Activated naive CD4-positive, alpha-beta T cell treated with anti-CD3 and anti-CD28 coated beads, Interleukin-2, amount 50 U/mL, for 72 hours (primary cell): ENCODE measurements around the gene PPP2R1B. TPM values are rescaled to one million over a fixed set of nuclear protein-coding genes. Genes with fewer than 3 reads are reported as not detected.
"Not testable (repeated sequence)": the region's sequence is repeated elsewhere in the genome, so short reads cannot be mapped to it uniquely, and the experiment has no call there.

Experiments
- ATAC-seq, 2 donors: fragments of 150-1000 bp; cut with Tn5 transposase; 2 replicates each; pipeline ENCODE4 v1.10.0; 2021; ENCODE audit warnings: mild to moderate bottlenecking in 2 of 2, moderate library complexity in 2 of 2
- DNase-seq, 2 donors: peaks; one replicate each; pipeline ENCODE4 v3.0.0; 2021 to 2022; ENCODE audit warnings: low spot score in 2 of 2
- H3K27ac Mint-ChIP-seq, 2 donors: one replicate each; pipeline ENCODE4 v1.8.0; 2022; ENCODE audit warnings: mild to moderate bottlenecking in 2 of 2, mixed read lengths in 2 of 2
- H3K36me3 Mint-ChIP-seq, 2 donors: one replicate each; pipeline ENCODE4 v1.8.0; 2022; ENCODE audit warnings: mixed read lengths in 2 of 2
- H3K9me3 Mint-ChIP-seq, 2 donors: one replicate each; pipeline ENCODE4 v1.8.0; 2022; ENCODE audit warnings: mixed read lengths in 2 of 2
- total RNA-seq, 2 donors: library from RNA; stranded (reverse); gene quantifications; one replicate each; pipeline ENCODE4 v1.2.3, GENCODE V29; 2022

The PPP2R1B gene
- total RNA-seq, 2 donors from 2014 or later, result 53.9 to 57.3 TPM

DNA sequence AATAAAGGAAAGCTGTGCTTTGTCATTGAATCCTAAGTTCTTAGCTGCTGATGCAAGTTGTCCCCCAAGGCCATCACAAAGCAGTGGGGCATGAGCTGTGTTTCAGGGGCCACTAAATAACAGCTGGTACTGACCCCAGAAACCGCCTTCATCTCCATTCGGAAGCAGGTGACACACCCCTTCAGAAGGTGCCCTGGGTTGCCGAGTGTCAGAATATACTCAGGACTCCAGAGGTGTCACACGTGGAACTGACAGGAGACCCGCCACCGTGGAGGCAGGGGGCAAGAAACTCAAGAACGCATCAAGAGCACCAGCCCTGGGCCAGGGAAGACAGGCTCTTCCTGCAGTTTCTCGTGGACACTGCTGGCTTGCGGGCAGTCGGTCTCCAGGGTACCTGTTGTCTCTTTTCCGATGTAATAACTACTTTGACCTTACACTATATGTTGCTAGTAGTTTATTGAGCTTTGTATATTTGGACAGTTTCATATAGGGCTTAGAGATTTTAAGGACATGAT is 41.5 kb downstream of the PPP2R1B start:
- H3K27ac Mint-ChIP-seq, result no peak overlapping the region
- DNase-seq, result no peak

DNA sequence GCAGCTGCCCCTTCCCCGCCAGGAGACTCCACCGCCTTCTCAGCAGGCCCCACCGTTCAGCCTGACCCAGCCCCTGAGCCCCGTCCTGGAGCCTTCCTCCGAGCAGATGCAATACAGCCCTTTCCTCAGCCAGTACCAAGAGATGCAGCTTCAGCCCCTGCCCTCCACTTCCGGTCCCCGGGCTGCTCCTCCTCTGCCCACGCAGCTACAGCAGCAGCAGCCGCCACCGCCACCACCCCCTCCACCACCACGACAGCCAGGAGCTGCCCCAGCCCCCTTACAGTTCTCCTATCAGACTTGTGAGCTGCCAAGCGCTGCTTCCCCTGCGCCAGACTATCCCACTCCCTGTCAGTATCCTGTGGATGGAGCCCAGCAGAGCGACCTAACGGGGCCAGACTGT is 42.6 kb downstream of the PPP2R1B start:
- no peaks in the 10 kb centered on the region for H3K9me3 Mint-ChIP-seq
- ATAC-seq, result no peak
- peak overlapping the region in 1 of 2 donors; percentile 16 for H3K27ac Mint-ChIP-seq
- H3K36me3 Mint-ChIP-seq, result no peaks in the 10 kb centered on the region
- DNase-seq, result no peak

More for the DNA sequence above, 41.5 kb downstream of the PPP2R1B start:
- no peaks in the 10 kb centered on the region for H3K9me3 Mint-ChIP-seq
- H3K36me3 Mint-ChIP-seq, result no peaks in the 10 kb centered on the region
- no peak for ATAC-seq

DNA sequence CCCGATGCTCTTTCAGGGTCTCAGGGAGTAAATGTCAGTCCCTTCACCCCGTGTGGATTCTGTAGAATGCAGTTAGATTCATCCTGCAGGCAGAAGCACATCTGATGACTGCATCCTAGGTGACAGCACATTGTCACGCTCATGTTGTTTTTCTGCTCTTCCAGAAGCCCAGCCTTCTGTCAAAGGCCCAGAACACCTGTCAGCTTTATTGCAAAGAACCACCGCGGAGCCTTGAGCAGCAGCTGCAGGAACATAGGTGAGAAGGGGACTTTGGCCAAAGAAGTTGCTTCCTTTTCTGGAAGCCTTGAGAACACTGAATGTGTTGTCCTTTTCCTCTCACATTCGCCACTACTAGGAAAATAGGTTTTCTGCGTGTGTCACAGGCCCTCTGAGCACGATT is 43.7 kb downstream of the PPP2R1B start:
- DNase-seq, result no peak
- Mint-ChIP-seq H3K9me3 (no peaks in the 10 kb centered on the region), H3K27ac (no peak overlapping the region)

DNA sequence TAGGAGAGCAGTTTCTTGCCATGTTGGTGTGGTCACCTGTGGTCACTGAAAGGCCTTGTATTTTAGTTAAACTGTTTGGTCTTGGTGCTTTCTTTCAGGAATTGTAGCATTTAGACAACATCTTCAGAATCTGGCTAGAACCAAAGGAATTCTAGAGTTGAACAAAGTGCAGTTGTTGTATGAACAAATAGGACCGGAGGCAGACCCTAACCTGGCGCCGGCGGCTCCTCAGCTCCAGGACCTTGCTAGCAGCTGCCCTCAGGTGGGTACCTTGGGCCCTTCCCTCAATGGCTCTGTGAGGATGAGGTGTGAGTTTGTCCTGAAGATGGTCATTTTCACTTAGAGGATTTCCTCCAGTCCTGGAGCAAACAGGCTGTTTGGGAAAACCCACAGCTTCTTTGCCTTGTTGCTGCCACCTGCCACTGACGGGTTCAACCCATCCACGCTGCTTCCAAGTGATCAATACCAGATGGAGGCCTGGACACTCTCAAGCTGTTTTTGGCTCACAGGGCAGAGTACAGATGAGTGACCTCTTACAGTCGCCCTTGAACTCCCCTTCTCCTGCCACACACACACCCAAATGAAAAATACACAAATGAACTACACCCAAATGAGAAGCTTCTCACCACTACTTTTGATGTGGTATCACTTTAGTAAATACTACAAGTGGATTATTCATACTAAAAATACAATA is 45.2 kb downstream of the PPP2R1B start:
- Mint-ChIP-seq H3K27ac (no peak overlapping the region), H3K36me3 (no peaks in the 10 kb centered on the region)
- no peak for ATAC-seq

More for the DNA sequence above, 43.7 kb downstream of the PPP2R1B start:
- ATAC-seq, result no peak
- H3K36me3 Mint-ChIP-seq, result no peaks in the 10 kb centered on the region

DNA sequence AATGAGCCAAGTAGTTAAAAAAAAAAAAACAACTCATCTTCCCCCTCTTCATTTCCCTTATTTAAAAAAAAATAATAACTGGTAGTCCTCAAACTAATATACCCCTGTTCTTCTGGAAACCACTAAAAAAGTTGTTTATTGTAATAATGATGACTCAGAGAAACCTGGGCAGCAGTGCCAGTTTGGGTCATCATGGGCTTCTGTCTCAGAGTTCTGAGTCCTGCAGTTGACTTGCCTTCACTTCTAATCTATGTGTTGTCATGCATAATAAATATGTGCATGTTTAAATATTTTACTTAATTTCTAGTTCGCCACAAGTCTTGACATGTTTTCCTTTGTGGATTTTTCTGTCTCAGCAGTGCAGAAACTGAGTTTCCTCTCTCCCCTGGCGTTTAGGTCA is 46.8 kb downstream of the PPP2R1B start:
- H3K27ac Mint-ChIP-seq, result peak overlapping the region; percentile 6 to 86
- no peak for ATAC-seq
- H3K9me3 Mint-ChIP-seq, result no peaks in the 10 kb centered on the region
- DNase-seq, result no peak
- no peaks in the 10 kb centered on the region for H3K36me3 Mint-ChIP-seq

More for the DNA sequence above, 45.2 kb downstream of the PPP2R1B start:
- DNase-seq, result no peak
- no peaks in the 10 kb centered on the region for H3K9me3 Mint-ChIP-seq

DNA sequence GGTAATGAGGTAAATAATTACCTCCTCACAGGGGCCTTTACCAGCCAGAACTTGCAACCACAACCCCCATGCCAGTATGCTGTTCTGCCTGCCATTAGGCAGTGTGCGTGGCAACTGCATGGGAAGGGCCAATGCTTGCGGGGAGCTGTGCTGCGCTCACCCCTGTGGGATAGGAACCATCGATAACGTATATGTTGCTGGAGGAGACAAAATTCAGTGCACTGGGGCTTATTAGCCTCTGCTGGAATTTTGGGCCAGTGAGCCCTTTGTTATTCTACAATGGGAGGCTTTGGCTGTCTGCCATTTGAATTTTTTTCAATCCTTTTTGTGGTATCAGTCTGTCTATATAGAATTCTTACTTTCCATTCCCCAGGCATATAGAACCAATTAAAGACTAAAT is 47.3 kb downstream of the PPP2R1B start:
- ATAC-seq (no peak), DNase-seq (no peak)
- Mint-ChIP-seq H3K36me3 (no peaks in the 10 kb centered on the region), H3K9me3 (no peaks in the 10 kb centered on the region), H3K27ac (no peak overlapping the region)

DNA sequence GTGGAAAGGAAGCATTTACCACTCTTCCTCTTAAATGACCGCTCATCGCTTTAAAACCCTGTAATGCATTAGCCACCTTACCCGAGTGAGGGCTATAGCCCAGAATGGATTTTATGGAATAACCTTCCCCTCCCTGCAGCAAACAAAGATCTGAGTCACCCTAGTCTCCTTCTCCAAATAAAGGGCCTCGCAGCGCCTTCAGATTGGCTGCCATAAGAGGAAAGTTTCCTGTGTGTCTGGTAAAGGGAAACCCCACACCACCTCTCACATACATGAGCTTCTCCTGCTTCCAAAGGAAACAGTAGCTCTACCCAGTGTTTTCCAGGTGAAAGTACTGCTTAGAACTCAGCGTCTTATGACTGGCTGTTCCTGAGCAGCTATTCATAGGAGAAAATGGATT is 47.8 kb downstream of the PPP2R1B start:
- Mint-ChIP-seq H3K36me3 (no peaks in the 10 kb centered on the region), H3K9me3 (no peaks in the 10 kb centered on the region), H3K27ac (no peak overlapping the region)
- no peak for ATAC-seq
- no peak for DNase-seq

DNA sequence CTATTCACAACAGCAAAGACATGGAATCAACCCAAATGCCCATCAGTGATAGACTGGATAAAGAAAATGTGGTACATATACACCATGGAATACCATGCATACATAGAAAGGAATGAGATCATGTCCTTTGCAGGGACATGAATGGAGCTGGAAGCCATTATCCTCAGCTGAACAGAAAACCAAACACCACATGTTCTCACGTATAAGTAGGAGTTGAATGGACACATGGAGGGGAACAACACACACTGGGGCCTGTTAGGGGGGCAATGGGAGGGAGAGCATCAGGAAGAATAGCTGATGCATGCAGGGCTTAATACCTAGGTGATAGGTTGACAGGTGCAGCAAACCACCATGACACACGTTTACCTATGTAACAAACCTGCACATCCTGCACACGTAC is 48.5 kb downstream of the PPP2R1B start:
- H3K27ac Mint-ChIP-seq, result peak overlapping the region in 1 of 2 donors; percentile 24
- not testable (repeated sequence) for ATAC-seq, H3K36me3 Mint-ChIP-seq, DNase-seq, H3K9me3 Mint-ChIP-seq

DNA sequence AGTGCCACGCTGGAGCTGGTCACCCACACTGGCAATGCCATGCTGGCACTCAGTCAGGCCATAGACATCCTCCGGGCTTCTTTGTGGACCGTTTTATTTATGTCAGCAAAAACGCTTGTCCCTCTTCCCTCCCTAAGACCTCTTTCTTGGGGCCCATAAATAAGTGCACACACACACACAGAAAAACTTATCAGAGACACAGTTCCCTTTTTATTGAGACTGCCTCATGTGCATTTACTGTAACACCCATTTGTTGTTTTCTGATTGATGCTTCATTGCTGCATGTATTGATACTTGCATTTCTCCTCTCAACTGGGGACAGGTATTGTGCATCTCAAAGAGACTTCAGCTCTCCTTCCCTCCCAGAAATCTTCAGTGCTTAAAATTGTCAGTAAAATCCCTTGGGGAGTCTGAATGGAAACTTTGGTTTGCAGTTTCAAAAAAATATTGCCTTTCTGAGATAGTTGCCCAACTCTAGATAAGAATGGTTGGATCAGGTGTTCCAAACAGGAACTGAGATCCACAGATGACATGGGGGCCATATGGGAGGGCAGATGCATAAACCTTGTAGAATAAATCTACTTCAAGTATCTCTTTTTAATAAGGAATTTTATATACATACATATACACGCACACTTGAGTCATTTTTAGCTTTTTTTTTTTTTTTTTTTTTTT is 50.9 kb downstream of the PPP2R1B start:
- H3K27ac Mint-ChIP-seq, result no peak overlapping the region
- ATAC-seq (no peak), DNase-seq (no peak)
- H3K36me3 Mint-ChIP-seq, result no peaks in the 10 kb centered on the region
- no peaks in the 10 kb centered on the region for H3K9me3 Mint-ChIP-seq

DNA sequence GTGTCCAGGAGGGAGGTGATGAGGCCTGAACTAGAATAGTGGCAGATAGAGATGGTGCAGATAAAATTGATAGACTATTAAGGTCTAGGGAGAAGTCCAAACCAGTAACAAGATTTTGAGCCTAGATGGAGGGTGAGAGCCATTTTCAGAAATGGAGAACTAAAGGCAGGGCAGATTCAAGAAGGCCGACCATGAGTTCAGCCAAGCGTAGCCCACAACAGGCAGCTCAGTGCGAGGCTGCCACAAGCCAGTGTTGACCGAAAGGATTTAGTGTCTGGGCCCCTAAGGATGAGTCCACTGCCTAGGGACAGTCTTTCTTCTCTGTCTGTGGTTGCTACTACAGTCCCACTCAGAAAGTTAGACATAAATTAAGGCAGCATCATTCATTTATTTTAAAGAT is 51.7 kb downstream of the PPP2R1B start:
- H3K36me3 Mint-ChIP-seq, result no peaks in the 10 kb centered on the region
- H3K9me3 Mint-ChIP-seq, result no peaks in the 10 kb centered on the region
- no peak for ATAC-seq
- no peak for DNase-seq
- peak overlapping the region in 1 of 2 donors; percentile 50 for H3K27ac Mint-ChIP-seq

DNA sequence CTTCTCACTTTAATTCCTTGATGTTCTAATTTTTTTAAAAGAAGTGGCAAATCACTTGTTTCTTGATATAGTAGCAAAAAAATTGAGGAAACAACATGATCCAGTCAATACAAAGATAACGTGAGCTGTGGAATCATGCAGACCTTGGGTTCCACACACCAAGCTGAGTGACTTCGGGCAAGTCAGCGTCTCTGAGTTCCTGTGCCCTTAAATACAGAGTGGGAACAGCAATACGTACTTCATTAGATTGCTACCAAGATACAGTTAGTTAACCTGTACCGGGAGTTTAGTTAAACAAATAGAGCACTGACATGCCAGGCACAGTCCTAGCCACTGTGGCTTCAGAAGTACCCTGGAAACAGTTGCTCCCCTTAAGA is 58.5 kb downstream of the PPP2R1B start:
- no peak overlapping the region for H3K27ac Mint-ChIP-seq
- no peak for ATAC-seq
- no peak for DNase-seq
- H3K9me3 Mint-ChIP-seq, result no peaks in the 10 kb centered on the region
- H3K36me3 Mint-ChIP-seq, result no peaks in the 10 kb centered on the region

DNA sequence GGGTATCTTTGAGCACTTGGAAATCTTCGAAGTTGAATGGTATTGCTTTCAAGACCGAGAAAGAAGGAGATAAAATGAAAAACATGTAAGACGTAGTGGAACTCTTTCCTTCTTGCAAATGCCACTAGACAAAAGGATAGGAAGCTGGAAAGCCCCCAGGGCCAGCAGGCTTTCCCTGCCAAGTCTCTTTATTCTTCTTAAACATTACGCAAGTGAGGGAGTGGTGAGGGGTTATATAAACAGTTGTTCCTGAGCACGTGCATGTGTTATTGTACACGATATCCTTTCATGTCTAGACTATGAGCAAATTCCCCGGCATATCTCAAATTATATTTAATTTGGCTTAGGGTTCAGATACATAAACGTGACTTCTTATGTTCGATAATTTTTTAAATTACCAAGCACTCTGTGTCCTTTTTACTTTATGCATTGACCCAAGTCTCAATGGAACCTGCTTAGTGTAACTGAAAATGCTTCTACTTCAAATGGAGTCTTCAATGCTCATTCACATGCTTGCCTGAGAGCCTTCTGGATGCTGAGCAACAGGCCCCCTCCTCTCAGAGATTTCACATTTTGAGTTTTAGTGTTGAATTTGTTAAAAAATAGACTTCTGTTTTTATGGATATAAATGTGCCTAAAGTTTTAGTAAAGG is 59.0 kb downstream of the PPP2R1B start:
- Mint-ChIP-seq H3K9me3 (no peaks in the 10 kb centered on the region), H3K36me3 (no peaks in the 10 kb centered on the region), H3K27ac (no peak overlapping the region)
- ATAC-seq (no peak), DNase-seq (no peak)

DNA sequence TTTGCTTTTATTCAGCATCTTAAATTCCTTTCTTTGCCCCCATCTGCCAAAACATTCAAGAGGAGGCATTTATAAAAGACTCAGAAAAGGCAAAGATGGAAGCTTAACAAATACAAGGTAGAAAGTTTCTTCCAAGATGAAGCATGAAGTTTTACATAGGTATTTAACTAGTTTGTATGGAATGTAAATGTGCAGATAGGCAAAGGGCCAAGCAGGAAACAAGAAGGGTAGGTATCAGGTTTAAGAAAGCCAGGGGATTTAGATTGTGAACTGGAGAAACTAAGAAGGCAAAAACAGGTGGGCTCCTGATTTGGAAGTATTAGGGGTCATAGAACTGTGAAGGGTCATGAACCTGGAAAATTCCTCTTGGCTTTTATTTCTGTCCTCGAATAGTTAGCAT is 62.6 kb downstream of the PPP2R1B start:
- ATAC-seq (no peak), DNase-seq (no peak)
- H3K9me3 Mint-ChIP-seq, result no peaks in the 10 kb centered on the region
- H3K36me3 Mint-ChIP-seq, result no peaks in the 10 kb centered on the region
- no peak overlapping the region for H3K27ac Mint-ChIP-seq

DNA sequence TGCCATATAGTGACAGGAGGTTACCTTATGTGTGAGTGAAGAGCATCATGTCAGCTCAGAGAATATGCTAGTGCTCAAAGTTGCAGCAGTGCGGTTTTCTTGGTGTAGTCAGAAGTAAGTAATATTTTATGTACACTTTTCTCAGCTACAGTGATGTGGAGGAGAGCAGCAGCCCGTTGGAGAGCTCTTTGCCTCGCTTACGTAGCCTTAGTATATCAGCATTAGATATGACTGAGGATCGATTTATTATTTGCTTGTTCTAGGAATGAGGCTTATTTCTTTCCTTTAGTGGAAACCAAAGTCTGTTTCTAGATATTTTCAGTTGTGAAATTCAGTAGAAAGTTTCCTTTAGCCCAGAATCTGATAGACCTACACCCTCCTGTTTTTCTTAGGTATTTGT is 63.6 kb downstream of the PPP2R1B start:
- no peaks in the 10 kb centered on the region for H3K36me3 Mint-ChIP-seq
- ATAC-seq, result no peak
- H3K27ac Mint-ChIP-seq, result no peak overlapping the region
- no peaks in the 10 kb centered on the region for H3K9me3 Mint-ChIP-seq
- no peak for DNase-seq

DNA sequence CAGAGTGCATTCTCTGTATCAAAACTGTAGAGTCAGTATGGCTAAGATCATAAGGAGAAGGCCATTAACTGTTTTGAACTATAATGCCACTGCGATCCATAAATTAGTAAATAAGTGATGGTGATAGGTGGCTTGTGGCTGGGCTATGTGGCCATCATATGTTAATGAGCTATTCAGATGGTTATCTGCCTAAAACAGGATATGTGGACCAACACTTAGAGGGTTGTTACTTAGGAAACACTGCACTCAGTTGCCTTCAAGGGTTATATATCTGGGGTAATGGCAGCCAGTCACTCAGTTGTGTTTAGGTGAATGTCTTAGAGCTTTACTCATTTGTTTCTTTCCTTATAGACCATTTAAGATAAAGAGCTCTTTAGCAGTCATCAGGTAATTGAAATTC is 66.0 kb downstream of the PPP2R1B start:
- ATAC-seq, result no peak
- H3K27ac Mint-ChIP-seq, result no peak overlapping the region
- DNase-seq, result no peak
- H3K9me3 Mint-ChIP-seq, result no peaks in the 10 kb centered on the region
- no peaks in the 10 kb centered on the region for H3K36me3 Mint-ChIP-seq

DNA sequence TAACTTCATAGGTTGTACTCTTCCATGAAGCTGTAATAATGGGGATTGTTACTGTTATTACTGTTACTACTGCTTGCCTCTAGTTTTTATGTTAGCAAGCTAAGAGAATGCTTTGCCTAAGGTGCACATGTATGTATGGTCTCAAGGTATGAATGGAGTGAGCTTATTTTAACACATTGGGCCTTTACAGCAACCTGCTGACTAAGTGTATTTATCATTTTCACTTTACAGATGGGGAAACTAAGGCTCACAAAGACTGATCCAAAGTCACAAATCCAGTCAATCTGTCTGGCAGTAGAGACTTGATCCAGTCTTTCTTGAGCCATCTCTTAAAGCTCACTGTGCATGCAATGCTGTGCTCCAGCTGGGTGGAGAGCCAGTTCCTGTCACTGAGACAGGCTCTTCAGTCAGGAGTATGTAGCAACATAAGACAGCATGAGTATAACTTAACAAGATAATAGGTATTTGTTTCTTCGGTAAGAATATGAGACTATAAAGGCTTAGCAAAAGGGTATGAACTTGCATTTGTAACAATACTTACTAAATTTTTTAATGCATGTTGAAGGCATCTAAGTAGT is 66.5 kb downstream of the PPP2R1B start:
- no peak for DNase-seq
- H3K27ac Mint-ChIP-seq, result peak overlapping the region in 1 of 2 donors; percentile 10
- ATAC-seq, result no peak
- no peaks in the 10 kb centered on the region for H3K9me3 Mint-ChIP-seq
- H3K36me3 Mint-ChIP-seq, result no peaks in the 10 kb centered on the region

DNA sequence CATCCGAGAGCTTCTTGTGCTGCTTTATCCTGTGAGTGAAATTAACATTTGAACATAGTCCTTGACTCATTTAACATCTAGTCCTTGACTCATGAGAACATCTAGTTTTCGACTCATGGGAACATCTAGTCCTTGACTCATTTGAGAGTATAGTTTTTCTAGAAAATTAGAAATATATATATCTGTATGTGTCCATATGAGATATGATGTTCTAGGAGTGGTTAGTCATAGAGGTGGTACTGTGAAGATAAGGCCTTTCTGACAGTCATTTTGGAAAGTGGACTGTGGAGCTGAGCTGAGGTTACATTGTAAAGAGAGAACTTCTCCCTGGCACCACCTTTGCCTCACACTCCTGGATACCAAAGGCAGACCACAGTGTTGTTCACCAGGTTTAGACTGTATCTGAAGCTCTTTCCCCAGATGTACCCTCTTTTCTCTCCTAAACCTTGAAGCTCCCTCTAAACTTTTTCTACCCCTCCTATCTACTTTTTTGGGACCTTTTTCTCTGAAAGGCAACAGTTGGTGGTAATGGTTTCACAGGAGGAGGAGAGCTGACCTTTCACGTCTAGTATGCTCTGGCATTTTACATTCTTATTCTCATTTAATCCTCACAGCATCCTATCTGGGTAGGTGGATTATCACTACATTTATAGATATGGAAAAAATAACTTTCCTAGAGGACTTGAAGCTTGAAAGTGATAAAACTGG is 67.2 kb downstream of the PPP2R1B start:
- no peak for DNase-seq
- H3K27ac Mint-ChIP-seq, result peak overlapping the region in 1 of 2 donors; percentile 10
- H3K36me3 Mint-ChIP-seq, result no peaks in the 10 kb centered on the region
- H3K9me3 Mint-ChIP-seq, result no peaks in the 10 kb centered on the region
- ATAC-seq, result peak; percentile 91 to 92
